Gastroesophageal sphincter (tissue), 3 donors: ENCODE data around the gene GGCT.

Experiments
- CTCF ChIP-seq, 4 experiments: fragments of 200-600 bp in 2 of 4; fragments of 450-650 bp in 2 of 4; sonication (generic) in 1 of 4; IDR thresholded peaks; one replicate each; pipeline ENCODE4 v1.5.1; 2017 to 2019; ENCODE audit warnings: antibody characterized with exemption in 4 of 4, mild to moderate bottlenecking in 2 of 4, moderate library complexity in 2 of 4
- EP300 ChIP-seq: sonication (generic); formaldehyde crosslinking; IDR thresholded peaks from one replicate; pipeline ENCODE4 v1.6.1; 2017; ENCODE audit warnings: antibody characterized with exemption, mild to moderate bottlenecking
- POLR2A ChIP-seq, 2 donors: fragments of 450-650 bp; IDR thresholded peaks; one replicate each; pipeline ENCODE4 v1.6.1; 2017; ENCODE audit warnings: antibody characterized with exemption in 2 of 2, mild to moderate bottlenecking in 2 of 2, moderate library complexity in 1 of 2
- POLR2AphosphoS5 ChIP-seq: sonication (generic); formaldehyde crosslinking; IDR thresholded peaks from one replicate; pipeline ENCODE4 v1.6.1; 2017; ENCODE audit warnings: antibody characterized with exemption

- no peak for TF ChIP-seq CTCF (IDR thresholded peaks at IDR 0.05)
- no peak for TF ChIP-seq POLR2A (IDR thresholded peaks at IDR 0.05)
- TF ChIP-seq POLR2AphosphoS5 = no peak
- no peak for TF ChIP-seq EP300
These were observed 13.2 kb downstream of the GGCT start for GRCh38 chr7:30491417-30491816.
